ENCODE data around the gene FOSL1. TPM values are rescaled to one million over a fixed set of nuclear protein-coding genes. Genes with fewer than 3 reads are reported as not detected.

FOSL1 gene
- total and polyA plus RNA-seq, 4 donors: 0.17 to 0.20 TPM; not detected in 2

GRCh38 chr11:65906602-65907001, 6.4 kb upstream of the FOSL1 start:
- Histone ChIP-seq H3K36me3 (ENCODE audit: control insufficient read depth in 4 of 4, insufficient read depth in 3 of 4, low read depth in 1 of 4, low read length in 3 of 4) (no peaks in the 10 kb centered on the region), H3K4me3 (ENCODE audit: low read depth in 1 of 3, low read length in 3 of 3) (no peak overlapping the region), H3K27me3 (ENCODE audit: control insufficient read depth in 4 of 4, insufficient read depth in 4 of 4, low read length in 3 of 4) (no peaks in the 10 kb centered on the region), H3K9ac (ENCODE audit: low read depth in 1 of 2, low read length in 2 of 2) (no peak overlapping the region), H3K4me1 (ENCODE audit: control insufficient read depth in 4 of 4, insufficient read depth in 4 of 4, low read length in 3 of 4) (peaks cover 0 to 3% (median 0%) of the 10 kb centered on the region in 4 donors), H3K9me3 (ENCODE audit: control insufficient read depth in 4 of 4, low read length in 3 of 4) (no peaks in the 10 kb centered on the region), H3K27ac (ENCODE audit: low read depth in 1 of 2, low read length in 2 of 2) (no peak overlapping the region)
- DNase-seq (ENCODE audit: low spot score): no peak
- no peak for TF ChIP-seq NR2F2 (IDR thresholded peaks at IDR 0.05)
- no peak for TF ChIP-seq ATF3 (IDR thresholded peaks at IDR 0.05)
- TF ChIP-seq RAD21 (IDR thresholded peaks at IDR 0.05): no peak
- no peak for TF ChIP-seq ZBTB33 (IDR thresholded peaks at IDR 0.05)
- no peak for TF ChIP-seq FOXA2 (IDR thresholded peaks at IDR 0.05)
- TF ChIP-seq SP1 (IDR thresholded peaks at IDR 0.05): no peak
- 81% methylated on average over 5 of the region's 5 CpGs for WGBS

- H3K4me1 ChIP-seq (ENCODE audit: control insufficient read depth in 4 of 4, insufficient read depth in 4 of 4, low read length in 3 of 4): peaks cover 0 to 16% (median 10%) of the 10 kb centered on the region in 4 donors
- no peaks in the 10 kb centered on the region for H3K9me3 ChIP-seq (ENCODE audit: control insufficient read depth in 4 of 4, low read length in 3 of 4)
- 78% methylated on average over 8 of the region's 8 CpGs for WGBS
- no peak overlapping the region for H3K4me3 ChIP-seq (ENCODE audit: low read depth in 1 of 3, low read length in 3 of 3)
- H3K27me3 ChIP-seq (ENCODE audit: control insufficient read depth in 4 of 4, insufficient read depth in 4 of 4, low read length in 3 of 4): no peaks in the 10 kb centered on the region
- peaks cover 0 to 1% (median 0%) of the 10 kb centered on the region in 4 donors for H3K36me3 ChIP-seq (ENCODE audit: control insufficient read depth in 4 of 4, insufficient read depth in 3 of 4, low read depth in 1 of 4, low read length in 3 of 4)
- no peak overlapping the region for H3K27ac ChIP-seq (ENCODE audit: low read depth in 1 of 2, low read length in 2 of 2)
- TF ChIP-seq FOXA1 (IDR thresholded peaks at IDR 0.05): no peak
- no peak for TF ChIP-seq JUND (IDR thresholded peaks at IDR 0.05)
- TF ChIP-seq TAF1 (conservative IDR thresholded peaks at IDR 0.05): no peak
- TF ChIP-seq FOXA2 (IDR thresholded peaks at IDR 0.05): no peak
- no peak for TF ChIP-seq REST (IDR thresholded peaks at IDR 0.05)
- no peak for TF ChIP-seq SP1 (IDR thresholded peaks at IDR 0.05)
- TF ChIP-seq YY1 (IDR thresholded peaks at IDR 0.05): no peak
- TF ChIP-seq CTCF (IDR thresholded peaks at IDR 0.05; ENCODE audit: low read depth, low read length, missing input control): no peak
- no peak for TF ChIP-seq ATF3 (IDR thresholded peaks at IDR 0.05)
- no peak for TF ChIP-seq ZBTB33 (IDR thresholded peaks at IDR 0.05)
- TF ChIP-seq RXRA (IDR thresholded peaks at IDR 0.05): no peak
- TF ChIP-seq EGR1 (IDR thresholded peaks at IDR 0.05; ENCODE audit: low read depth in 2 of 2): no peak
- DNase-seq (ENCODE audit: low spot score): no peak
- H3K9ac ChIP-seq (ENCODE audit: low read depth in 1 of 2, low read length in 2 of 2): no peak overlapping the region
Measured at GRCh38 chr11:65903715-65904114, 3.5 kb upstream of the FOSL1 start.

Data from liver (tissue), 9 donors.